Activated naive CD4-positive, alpha-beta T cell treated with anti-CD3 and anti-CD28 coated beads for 36 hours (primary cell): ENCODE measurements around the gene SLC4A1AP. TPM values are rescaled to one million over a fixed set of nuclear protein-coding genes. Genes with fewer than 3 reads are reported as not detected.

Source experiments
- CTCF ChIA-PET: fragments of 350-600 bp; sonication (Branson Sonifier 250); formaldehyde crosslinking; loops from one replicate; lab custom pipeline; 2021; ENCODE audit warnings: antibody characterized with exemption; lab: Charles Lee
- DNase-seq: peaks from one replicate; pipeline ENCODE4 v3.0.0-alpha.2; 2020
- H3K27ac Mint-ChIP-seq: one replicate; pipeline ENCODE4 v1.8.0; 2021; ENCODE audit warnings: mild to moderate bottlenecking, mixed read lengths
- H3K27me3 Mint-ChIP-seq: one replicate; pipeline ENCODE4 v1.8.0; 2021; ENCODE audit warnings: low read depth, mixed read lengths
- H3K36me3 Mint-ChIP-seq: one replicate; pipeline ENCODE4 v1.8.0; 2021; ENCODE audit warnings: low read depth, mixed read lengths
- H3K4me1 Mint-ChIP-seq: one replicate; pipeline ENCODE4 v1.8.0; 2021; ENCODE audit warnings: low read depth, mixed read lengths
- H3K4me3 Mint-ChIP-seq: one replicate; pipeline ENCODE4 v1.8.0; 2021; ENCODE audit warnings: mild to moderate bottlenecking, moderate library complexity, mixed read lengths
- H3K9me3 Mint-ChIP-seq: one replicate; pipeline ENCODE4 v1.8.0; 2021; ENCODE audit warnings: mixed read lengths
- intact Hi-C: fragments of 100-400 bp; cut with micrococcal nuclease; formaldehyde crosslinking; loops from one replicate; pipeline ENCODE4 v1.15.1; 2023
- total RNA-seq, 2 experiments: library from RNA; stranded (reverse); gene quantifications; one replicate each; pipeline ENCODE4 v1.2.3, GENCODE V29; 2021

Gene SLC4A1AP
- total RNA-seq, 2 experiments from 2014 or later: 21.2 to 22.2 TPM

DNA sequence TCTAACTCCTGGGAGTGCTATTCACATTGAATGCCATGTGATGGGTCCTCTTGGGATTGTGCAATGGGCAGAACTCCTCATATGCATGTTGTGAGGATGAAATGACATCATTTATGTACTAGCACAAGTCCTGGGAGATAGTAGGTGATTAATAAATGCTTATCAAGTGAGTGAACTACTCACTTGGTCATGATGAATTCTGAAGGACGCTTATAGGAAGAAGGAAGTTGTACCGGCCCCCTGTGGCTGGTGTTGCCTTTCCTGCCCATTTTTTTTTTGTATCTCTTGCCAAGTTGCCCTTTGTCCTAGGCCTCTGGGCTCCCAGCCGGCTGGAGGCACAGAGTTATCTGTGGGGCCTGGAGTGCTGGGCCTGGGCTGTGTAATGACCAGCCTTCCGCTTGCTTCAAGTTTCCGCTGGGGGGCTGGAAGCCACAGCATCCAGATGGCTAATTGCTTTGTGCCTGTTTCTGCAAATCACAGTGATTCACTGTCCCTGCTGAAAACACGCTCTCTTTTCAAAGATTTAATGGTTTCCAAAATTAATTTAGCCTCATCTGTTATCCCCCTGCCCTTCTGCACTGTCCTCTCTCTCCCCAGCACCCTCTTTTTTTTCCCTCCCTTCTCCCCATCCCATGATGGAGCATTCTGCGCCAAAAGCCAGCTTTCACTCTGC, 74.1 kb downstream of the SLC4A1AP start:
- no peaks in the 10 kb centered on the region for H3K36me3 Mint-ChIP-seq
- peaks cover 2% of the 10 kb centered on the region for H3K9me3 Mint-ChIP-seq
- intact Hi-C loops: no loop called here
- peaks cover 18% of the 10 kb centered on the region for H3K4me1 Mint-ChIP-seq
- CTCF ChIA-PET: interaction anchor here (2.4 kb wide), 1 partner anchor 15 kb away, joined by 9 read pairs; no protein-coding TSS in a partner anchor
- no peak for DNase-seq
- no peaks in the 10 kb centered on the region for H3K27me3 Mint-ChIP-seq
- no peak overlapping the region for H3K27ac Mint-ChIP-seq
- H3K4me3 Mint-ChIP-seq: no peak overlapping the region

DNA sequence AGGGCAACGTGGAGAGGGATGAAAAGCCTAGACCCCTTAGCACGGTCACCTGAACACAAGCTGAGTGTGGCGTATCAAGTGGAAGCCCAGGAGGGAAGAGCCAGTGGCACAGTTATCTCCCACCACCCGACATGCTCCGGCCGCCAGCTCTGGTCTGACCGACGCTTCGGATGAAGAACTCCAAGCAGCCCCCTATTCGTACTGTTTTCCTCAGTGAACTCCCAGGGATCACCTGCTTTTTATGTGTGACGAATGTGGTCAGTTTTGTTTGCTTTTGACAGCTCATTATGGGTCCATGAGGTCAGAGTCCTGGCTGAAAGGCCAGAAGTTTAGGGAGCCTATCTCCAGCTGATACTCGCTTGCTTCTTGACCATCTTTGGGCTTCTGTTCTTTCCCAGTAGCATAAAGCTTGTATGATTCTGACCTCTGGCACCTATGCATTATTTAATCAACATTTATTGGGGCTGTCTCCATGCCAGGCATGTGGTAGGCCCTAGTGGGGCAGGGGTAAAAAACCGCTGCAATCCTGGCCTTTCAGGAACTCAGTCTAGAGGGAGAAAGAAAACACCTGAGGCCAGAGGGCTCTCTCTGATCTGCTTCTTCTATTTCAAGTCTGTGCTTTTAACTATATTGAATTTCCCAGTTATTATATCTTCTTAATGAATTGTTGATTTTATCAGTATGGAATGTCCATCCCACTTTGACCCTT, 74.8 kb downstream of the SLC4A1AP start:
- H3K27me3 Mint-ChIP-seq: no peaks in the 10 kb centered on the region
- peaks cover 18% of the 10 kb centered on the region for H3K4me1 Mint-ChIP-seq
- DNase-seq: no peak
- H3K9me3 Mint-ChIP-seq: no peaks in the 10 kb centered on the region
- intact Hi-C loops: no loop called here
- H3K27ac Mint-ChIP-seq: no peak overlapping the region
- no peaks in the 10 kb centered on the region for H3K36me3 Mint-ChIP-seq
- CTCF ChIA-PET: no interaction called here
- no peak overlapping the region for H3K4me3 Mint-ChIP-seq

DNA sequence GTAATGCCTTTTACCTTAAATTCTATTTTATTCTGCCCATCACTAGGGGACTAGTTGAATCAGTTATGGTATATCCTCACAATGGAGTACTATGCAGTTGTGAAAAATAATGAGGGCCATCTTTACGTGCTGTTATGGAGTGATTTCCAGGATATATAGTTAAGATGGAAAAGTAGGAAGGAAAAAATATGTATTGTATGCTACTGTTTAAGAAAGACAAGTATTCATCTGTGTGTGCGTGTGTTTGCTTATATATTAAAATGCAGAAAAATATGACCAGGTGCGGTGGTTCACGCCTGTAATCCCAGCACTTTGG, 75.3 kb downstream of the SLC4A1AP start:
- no peaks in the 10 kb centered on the region for H3K27me3 Mint-ChIP-seq

DNA sequence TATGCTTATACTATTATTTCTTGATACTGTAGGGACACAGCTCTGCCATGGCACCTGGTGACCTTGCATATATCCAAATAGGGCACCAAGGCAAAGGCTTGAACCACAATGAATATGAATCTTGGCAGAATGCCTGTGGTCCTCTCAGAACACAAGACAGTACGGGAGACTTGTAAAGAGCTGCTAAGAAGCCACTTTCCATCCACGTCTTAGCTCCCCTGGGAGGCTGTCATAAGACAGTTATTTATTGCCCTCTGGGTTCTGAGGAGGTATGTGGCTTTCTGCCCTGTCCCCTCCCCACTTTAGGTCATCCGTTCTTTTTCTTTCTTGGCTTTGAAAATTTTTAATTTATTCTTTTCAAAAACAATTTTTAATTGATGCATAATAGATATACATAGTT, 78.0 kb downstream of the SLC4A1AP start:
- DNase-seq: no peak
- Mint-ChIP-seq H3K27me3 (peaks cover 3% of the 10 kb centered on the region), H3K9me3 (no peaks in the 10 kb centered on the region), H3K4me1 (peaks cover 3% of the 10 kb centered on the region), H3K36me3 (no peaks in the 10 kb centered on the region), H3K4me3 (no peak overlapping the region), H3K27ac (no peak overlapping the region)
- CTCF ChIA-PET: interaction anchor here (0.6 to 0.7 kb wide), 2 partner anchors 14 to 1377 kb away, joined by 3 read pairs; no protein-coding TSS in a partner anchor
- intact Hi-C loops: no loop called here

More for the DNA sequence above, 75.3 kb downstream of the SLC4A1AP start:
- no peaks in the 10 kb centered on the region for H3K9me3 Mint-ChIP-seq
- intact Hi-C loops: no loop called here
- DNase-seq: no peak
- no peak overlapping the region for H3K27ac Mint-ChIP-seq
- no peak overlapping the region for H3K4me3 Mint-ChIP-seq
- H3K36me3 Mint-ChIP-seq: no peaks in the 10 kb centered on the region
- peaks cover 18% of the 10 kb centered on the region for H3K4me1 Mint-ChIP-seq
- CTCF ChIA-PET: no interaction called here

DNA sequence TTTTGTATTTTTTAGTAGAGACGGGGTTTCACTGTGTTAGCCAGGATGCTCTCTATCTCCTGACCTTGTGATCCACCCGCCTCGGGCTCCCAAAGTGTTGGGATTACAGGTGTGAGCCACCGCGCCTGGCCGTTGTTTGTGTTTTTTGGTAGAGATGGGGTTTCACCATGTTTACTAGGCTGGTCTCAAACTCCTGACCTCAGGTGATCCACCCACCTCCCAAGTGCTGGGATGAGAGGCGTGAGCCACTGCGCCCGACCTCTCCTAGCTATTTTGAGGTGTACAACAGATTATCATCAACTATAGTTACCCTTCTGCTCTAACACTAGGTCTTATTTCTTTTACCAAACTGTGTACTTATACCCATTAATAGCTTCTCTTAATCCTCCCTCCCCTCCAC, 78.9 kb downstream of the SLC4A1AP start:
- CTCF ChIA-PET: interaction anchor here (0.7 to 1.1 kb wide), 2 partner anchors 19 to 1377 kb away, joined by 3 read pairs; no protein-coding TSS in a partner anchor
- H3K9me3 Mint-ChIP-seq: no peaks in the 10 kb centered on the region
- intact Hi-C loops: no loop called here

More for the DNA sequence above, 78.9 kb downstream of the SLC4A1AP start:
- no peak for DNase-seq
- Mint-ChIP-seq H3K36me3 (no peaks in the 10 kb centered on the region), H3K4me3 (no peak overlapping the region), H3K4me1 (no peaks in the 10 kb centered on the region), H3K27me3 (peaks cover 3% of the 10 kb centered on the region), H3K27ac (no peak overlapping the region)

Other genes with a start within 250 kb of the SLC4A1AP start
- 10 to 100 TPM; 60.0 to 63.3 TPM for gene NRBP1, start 235.3 kb upstream of the SLC4A1AP start, total RNA-seq
- gene KRTCAP3, start 221.5 kb upstream of the SLC4A1AP start, total RNA-seq: 1 to 10 TPM; 5.0 to 6.7 TPM
- gene IFT172, start 174.1 kb upstream of the SLC4A1AP start, total RNA-seq: 10 to 100 TPM in 1 of 2 experiments, 1 to 10 TPM in 1; 9.2 to 12.7 TPM
- gene FNDC4, start 168.7 kb upstream of the SLC4A1AP start, total RNA-seq: not detected
- not detected for gene GCKR, start 167.1 kb upstream of the SLC4A1AP start, total RNA-seq
- 10 to 100 TPM; 34.7 to 35.8 TPM for gene ZNF512, start 80.8 kb upstream of the SLC4A1AP start, total RNA-seq
- gene CCDC121, start 34.9 kb upstream of the SLC4A1AP start, total RNA-seq: under 1 TPM; 0.17 to 0.30 TPM
- 10 to 100 TPM; 44.9 to 45.1 TPM for gene GPN1, start 34.8 kb upstream of the SLC4A1AP start, total RNA-seq
- 10 to 100 TPM; 27.8 to 29.7 TPM for gene SUPT7L, start 275 bp upstream of the SLC4A1AP start, total RNA-seq
- gene MRPL33, start 107.8 kb downstream of the SLC4A1AP start, total RNA-seq: 10 to 100 TPM; 57.4 to 60.5 TPM
- 1 to 10 TPM; 1.1 to 1.2 TPM for gene RBKS, start 226.5 kb downstream of the SLC4A1AP start, total RNA-seq
- 10 to 100 TPM; 41.8 to 47.2 TPM for gene BABAM2, start 226.8 kb downstream of the SLC4A1AP start, total RNA-seq